Nephron progenitor cell (in vitro differentiated cells): Measurements from ENCODE around the gene POLR3GL.

Source experiments
- DNase-seq: peaks from one replicate; pipeline ENCODE4 v3.0.0; 2021
- H3K27ac Mint-ChIP-seq: 2 replicates; pipeline ENCODE4 v1.8.0; 2021; ENCODE audit warnings: mild to moderate bottlenecking, moderate library complexity, mixed read lengths
- H3K27me3 Mint-ChIP-seq: 2 replicates; pipeline ENCODE4 v1.8.0; 2021; ENCODE audit warnings: mild to moderate bottlenecking, low read depth, mixed read lengths; ENCODE audit not compliant: poor library complexity
- H3K36me3 Mint-ChIP-seq: 2 replicates; pipeline ENCODE4 v1.8.0; 2021; ENCODE audit warnings: low read depth, mixed read lengths
- H3K4me1 Mint-ChIP-seq: 2 replicates; pipeline ENCODE4 v1.8.0; 2021; ENCODE audit warnings: mixed read lengths
- H3K4me3 Mint-ChIP-seq: 2 replicates; pipeline ENCODE4 v1.8.0; 2021; ENCODE audit warnings: mild to moderate bottlenecking, moderate library complexity, mixed read lengths
- H3K9me3 Mint-ChIP-seq: 2 replicates; pipeline ENCODE4 v1.8.0; 2021; ENCODE audit warnings: mild to moderate bottlenecking, moderate library complexity, mixed read lengths
- TF ChIP-seq, protein P1 (sequence below): fragments of 200-600 bp; sonication (generic); IDR thresholded peaks from 2 replicates; pipeline ENCODE4 v1.5.0; 2021; ENCODE audit warnings: antibody characterized with exemption

The POLR3GL gene

DNA sequence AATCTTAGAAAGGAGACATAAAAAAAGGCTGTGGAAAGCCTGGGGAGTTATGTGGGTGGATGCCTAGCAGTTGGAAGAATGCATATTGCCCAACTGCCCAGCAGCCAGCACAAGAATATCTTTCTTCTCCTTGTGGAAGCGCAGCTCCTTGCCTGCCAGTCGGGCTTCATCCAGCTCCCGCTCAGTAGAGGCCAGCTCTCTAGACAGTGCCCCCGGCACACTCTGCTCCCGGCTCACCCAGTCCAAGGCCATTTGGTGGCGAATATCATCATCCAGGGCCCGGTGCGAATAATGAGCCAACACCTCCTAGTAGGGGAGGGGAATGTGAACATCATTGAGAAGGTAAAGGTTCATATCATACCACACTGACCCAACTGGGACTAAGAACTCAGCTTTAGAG, 28.2 kb upstream of the POLR3GL start:
- peaks cover 34% of the 10 kb centered on the region for H3K36me3 Mint-ChIP-seq
- no peak overlapping the region for H3K27ac Mint-ChIP-seq
- H3K27me3 Mint-ChIP-seq, result no peaks in the 10 kb centered on the region
- no peak for DNase-seq
- TF ChIP-seq, protein P1, sequence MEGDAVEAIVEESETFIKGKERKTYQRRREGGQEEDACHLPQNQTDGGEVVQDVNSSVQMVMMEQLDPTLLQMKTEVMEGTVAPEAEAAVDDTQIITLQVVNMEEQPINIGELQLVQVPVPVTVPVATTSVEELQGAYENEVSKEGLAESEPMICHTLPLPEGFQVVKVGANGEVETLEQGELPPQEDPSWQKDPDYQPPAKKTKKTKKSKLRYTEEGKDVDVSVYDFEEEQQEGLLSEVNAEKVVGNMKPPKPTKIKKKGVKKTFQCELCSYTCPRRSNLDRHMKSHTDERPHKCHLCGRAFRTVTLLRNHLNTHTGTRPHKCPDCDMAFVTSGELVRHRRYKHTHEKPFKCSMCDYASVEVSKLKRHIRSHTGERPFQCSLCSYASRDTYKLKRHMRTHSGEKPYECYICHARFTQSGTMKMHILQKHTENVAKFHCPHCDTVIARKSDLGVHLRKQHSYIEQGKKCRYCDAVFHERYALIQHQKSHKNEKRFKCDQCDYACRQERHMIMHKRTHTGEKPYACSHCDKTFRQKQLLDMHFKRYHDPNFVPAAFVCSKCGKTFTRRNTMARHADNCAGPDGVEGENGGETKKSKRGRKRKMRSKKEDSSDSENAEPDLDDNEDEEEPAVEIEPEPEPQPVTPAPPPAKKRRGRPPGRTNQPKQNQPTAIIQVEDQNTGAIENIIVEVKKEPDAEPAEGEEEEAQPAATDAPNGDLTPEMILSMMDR, result no peak
- H3K4me1 Mint-ChIP-seq, result peaks cover 12% of the 10 kb centered on the region
- H3K9me3 Mint-ChIP-seq, result no peaks in the 10 kb centered on the region
- H3K4me3 Mint-ChIP-seq, result no peak overlapping the region

DNA sequence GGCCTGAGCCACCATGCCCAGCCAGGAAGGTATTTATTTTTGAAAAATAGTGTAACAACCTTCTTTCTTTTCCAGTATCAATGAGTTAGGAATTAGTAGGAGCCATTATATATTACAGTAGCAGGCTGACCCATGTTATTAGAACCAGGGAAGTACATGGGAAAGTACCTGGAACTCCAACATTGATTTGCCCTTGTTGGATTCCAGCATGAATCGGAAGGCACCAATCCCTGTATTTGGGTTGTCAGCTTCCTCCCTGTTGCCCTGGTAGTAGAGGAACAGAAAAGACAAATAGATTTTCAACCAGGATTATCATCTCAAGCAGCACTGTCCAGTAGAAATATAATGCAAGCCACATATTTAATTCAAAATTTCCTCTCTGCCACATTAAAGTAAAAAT, 27.1 kb upstream of the POLR3GL start:
- H3K27me3 Mint-ChIP-seq, result no peaks in the 10 kb centered on the region
- no peak for DNase-seq
- H3K9me3 Mint-ChIP-seq, result no peaks in the 10 kb centered on the region
- peaks cover 12% of the 10 kb centered on the region for H3K4me1 Mint-ChIP-seq
- H3K36me3 Mint-ChIP-seq, result peaks cover 40% of the 10 kb centered on the region
- H3K4me3 Mint-ChIP-seq, result no peak overlapping the region
- TF ChIP-seq, protein P1, result no peak
- H3K27ac Mint-ChIP-seq, result no peak overlapping the region

DNA sequence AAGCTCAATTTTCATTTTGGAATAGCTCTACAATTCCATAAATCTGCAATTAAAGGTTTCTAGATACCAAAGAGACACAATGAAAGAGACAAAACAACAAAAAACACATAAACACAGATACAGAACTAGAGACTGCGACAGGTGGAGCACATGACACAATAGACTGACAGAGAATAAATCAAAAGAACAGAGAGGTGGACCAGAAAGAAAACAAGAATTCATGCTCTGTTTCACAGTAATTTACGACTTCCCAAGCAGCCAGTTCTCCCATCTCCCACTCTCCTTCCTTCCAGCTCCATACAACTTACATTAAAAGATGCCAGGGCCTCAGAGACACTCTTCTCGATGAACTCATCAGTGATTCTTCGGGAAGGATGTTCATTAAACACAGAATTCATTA, 22.1 kb upstream of the POLR3GL start:
- peaks cover 15% of the 10 kb centered on the region for H3K4me1 Mint-ChIP-seq
- no peaks in the 10 kb centered on the region for H3K9me3 Mint-ChIP-seq
- TF ChIP-seq, protein P1, result no peak
- H3K36me3 Mint-ChIP-seq, result peaks cover 37% of the 10 kb centered on the region
- H3K4me3 Mint-ChIP-seq, result no peak overlapping the region
- H3K27me3 Mint-ChIP-seq, result no peaks in the 10 kb centered on the region
- H3K27ac Mint-ChIP-seq, result peak overlapping the region; percentile 87
- no peak for DNase-seq

DNA sequence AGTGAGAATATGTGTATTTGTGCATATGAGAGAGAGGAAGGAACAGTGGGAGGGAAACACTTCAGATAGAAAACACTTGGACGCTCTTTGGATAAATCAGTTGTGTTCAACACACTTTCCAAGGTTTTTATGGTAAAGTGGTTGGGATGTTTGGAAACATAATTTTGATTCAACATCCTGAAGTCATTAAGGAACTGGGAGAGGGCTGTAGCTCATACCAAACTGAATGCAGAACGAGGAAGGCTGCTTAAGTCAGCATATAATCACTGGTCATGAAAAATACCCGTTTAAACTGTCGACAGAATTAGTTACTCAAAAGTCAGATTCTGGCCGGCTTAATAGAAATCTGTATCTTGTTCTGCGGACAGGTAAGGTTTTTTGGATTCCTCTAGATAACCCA, 21.6 kb upstream of the POLR3GL start:
- no peak for DNase-seq
- H3K4me3 Mint-ChIP-seq, result no peak overlapping the region
- peaks cover 15% of the 10 kb centered on the region for H3K4me1 Mint-ChIP-seq
- no peaks in the 10 kb centered on the region for H3K9me3 Mint-ChIP-seq
- H3K27me3 Mint-ChIP-seq, result no peaks in the 10 kb centered on the region
- peak overlapping the region; percentile 87 for H3K27ac Mint-ChIP-seq
- TF ChIP-seq, protein P1, result no peak
- H3K36me3 Mint-ChIP-seq, result peaks cover 37% of the 10 kb centered on the region

DNA sequence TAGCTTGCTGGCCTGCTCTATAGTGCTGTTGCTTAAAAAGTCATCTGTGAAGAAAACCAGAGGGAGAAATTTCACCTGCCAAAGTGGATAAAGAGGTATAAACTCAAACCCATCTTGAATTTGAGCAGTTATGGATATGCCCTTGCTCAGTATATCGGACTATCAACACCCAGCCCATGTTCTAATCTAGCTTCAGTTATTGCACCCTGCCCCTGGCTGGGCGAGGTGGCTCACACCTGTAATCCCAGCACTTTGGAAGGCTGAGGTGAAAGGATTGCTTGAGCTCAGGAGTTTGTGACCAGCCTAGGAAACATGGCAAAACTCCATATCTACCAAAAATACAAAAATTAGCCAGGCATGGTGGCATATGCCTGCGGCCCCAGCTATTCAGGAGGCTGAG, 20.0 kb upstream of the POLR3GL start:
- Mint-ChIP-seq H3K4me1 (peaks cover 20% of the 10 kb centered on the region), H3K36me3 (peaks cover 49% of the 10 kb centered on the region), H3K4me3 (no peak overlapping the region), H3K27ac (no peak overlapping the region), H3K27me3 (no peaks in the 10 kb centered on the region), H3K9me3 (no peaks in the 10 kb centered on the region)
- TF ChIP-seq, protein P1, result no peak
- DNase-seq, result no peak

DNA sequence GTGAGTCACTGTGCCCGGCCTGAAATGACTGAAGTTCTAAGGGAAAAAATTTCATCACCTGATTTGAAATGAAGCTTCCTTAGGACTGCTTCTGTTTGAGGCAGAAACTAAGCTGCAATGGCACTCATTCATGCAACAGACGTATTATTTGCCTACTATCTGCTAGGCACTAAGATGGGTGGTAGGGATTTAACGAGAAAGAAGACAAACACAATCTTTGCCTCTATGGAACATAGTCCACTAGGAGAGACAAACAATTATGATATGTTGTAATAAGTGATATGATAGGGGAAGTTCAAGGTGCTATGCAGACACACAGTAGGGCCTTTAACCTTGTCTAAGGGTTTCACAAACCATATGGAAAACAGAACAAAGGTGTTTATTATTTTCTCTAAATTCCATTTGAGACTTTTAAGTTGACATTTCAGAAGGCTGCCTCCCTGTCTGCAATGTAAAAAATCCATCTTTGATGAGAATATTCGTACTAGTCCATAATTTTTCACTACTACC, 18.0 kb upstream of the POLR3GL start:
- peaks cover 47% of the 10 kb centered on the region for H3K36me3 Mint-ChIP-seq
- peaks cover 20% of the 10 kb centered on the region for H3K4me1 Mint-ChIP-seq
- no peak overlapping the region for H3K27ac Mint-ChIP-seq
- H3K9me3 Mint-ChIP-seq, result no peaks in the 10 kb centered on the region
- TF ChIP-seq, protein P1, result no peak
- no peak for DNase-seq
- no peaks in the 10 kb centered on the region for H3K27me3 Mint-ChIP-seq
- H3K4me3 Mint-ChIP-seq, result no peak overlapping the region
